Ammon's horn (tissue), 1 donor: ENCODE measurements around the gene CIB1.
"Not testable (repeated sequence)": the region's sequence is repeated elsewhere in the genome, so short reads cannot be mapped to it uniquely, and the experiment has no call there.

Experiments
- DNase-seq: peaks from one replicate; pipeline ENCODE4 v3.0.0-alpha.2; 2016; ENCODE audit warnings: low spot score

Gene CIB1

DNA sequence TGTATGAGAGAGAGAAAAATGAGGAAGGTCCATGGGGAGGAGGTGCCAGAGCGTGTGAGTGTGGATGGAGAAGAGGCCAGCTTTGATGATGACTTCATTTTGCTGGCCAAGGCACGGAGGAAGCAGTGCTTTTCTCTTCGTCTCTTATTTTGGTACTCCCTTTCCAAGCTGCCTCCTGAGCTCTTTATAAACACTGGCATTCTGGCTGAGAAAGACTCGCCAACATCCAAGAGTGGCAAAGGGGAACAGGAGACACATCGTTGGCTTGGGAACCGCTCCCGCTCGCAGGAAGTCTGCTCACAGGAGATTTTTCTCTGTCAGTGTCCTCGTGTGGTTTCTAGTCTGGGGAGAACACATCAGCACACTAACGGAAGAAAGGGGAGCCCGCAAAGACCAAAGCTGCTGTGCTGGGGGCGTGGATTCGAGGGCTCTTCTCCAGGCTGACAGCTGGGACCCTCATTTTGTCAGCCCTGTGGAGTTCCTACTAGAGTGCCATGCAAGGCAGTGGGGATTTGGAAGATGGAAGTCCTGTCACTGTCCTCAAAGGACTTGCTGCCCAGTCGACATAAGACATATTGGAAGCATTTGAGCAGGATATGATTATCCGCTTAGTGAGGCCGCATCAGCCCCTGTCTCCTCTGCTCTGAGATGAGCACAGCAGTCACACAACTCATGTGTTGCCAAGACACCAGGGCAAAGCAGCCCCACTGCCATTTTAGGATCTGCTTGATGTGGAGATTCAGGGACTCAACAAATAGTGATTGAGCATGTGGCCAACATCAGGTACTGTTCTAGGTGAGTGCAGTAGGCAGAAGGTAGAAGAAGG, 40.6 kb downstream of the CIB1 start:
- DNase-seq = peak; percentile 78

DNA sequence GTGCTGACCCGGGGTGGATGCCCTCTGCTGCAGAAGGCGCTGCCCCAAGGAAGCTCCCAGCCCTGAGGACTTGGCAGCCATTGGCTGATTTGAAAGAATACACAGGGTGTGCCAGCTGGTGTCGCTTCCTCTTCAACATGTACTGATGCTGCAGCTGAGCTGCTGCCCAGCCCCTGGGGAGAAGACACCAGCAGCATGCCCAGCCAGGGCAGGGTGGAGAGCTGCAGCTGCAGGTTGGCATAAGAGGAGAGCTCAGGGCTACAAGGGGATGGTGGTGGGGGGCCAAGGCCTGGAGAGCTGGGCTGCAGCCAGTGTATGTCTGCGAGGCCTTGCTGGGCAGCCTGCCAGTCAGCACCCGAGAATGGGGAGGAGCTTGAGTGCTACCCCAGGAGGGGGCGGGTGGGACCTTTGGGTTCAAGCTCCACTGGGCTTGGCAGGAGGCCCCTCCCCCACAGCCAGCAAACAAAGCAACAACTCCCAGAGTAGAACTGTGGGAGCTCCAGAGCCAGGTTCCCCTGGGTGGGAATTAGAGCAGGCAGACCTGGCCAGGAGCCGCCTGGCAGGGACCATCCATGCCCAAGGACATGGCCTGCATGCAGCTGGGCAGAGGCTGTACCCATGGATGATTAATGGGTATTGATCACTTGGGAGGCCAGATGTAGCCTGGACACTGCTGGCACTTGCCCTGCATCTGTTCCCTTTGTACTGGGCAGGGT, 41.8 kb downstream of the CIB1 start:
- DNase-seq = peak; percentile 94

DNA sequence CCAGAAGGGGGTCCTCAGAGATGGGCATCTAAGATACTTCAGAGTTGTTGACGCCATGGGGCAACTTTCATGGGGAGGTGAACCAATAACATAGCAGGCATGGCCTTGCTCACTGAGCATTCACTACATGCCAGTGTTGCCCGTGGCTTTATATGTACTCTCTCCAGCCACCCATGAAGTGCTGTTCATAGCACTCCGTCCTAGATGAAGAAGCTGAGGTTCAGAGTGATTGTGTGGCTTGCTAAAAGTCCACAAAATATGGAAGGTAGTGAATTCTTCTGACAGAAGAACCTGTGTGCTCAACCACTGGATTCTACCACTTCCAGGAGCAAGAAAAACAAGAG, 42.4 kb downstream of the CIB1 start:
- no peak for DNase-seq

DNA sequence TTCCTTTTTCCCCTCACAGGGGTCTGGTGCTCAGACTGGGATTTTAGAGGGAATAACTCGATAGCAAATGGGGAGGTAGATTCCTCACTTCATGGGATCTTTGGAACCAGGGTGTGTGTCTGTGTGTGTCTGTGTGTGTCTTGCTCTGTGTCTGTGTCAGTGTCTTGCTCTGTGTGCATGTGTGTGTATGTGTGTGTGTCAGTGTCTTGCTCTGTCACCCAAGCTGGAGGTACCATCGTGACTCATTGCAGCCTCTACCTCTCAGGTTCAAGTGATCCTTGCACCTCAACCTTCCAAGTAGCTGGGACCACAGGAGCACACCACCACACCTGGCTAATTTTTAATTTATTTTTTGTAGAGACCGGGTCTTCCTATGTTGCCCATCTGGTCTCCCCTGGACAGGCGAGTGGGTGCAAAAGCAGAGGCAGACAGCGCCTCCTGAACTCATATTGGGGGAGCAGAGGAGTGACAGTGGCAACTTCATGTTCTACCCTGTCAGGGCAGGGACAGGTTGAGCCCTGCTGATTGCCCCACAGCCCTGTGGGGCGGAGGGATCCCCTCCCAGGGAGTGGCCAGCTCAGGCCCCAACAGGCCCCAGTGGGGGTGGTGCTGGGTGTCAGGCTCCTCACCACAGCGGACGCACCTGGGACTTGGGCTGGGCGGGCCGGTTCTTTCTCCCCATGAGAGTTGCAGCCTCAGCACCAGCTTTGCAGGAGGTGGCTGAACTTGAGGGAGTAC, 43.0 kb downstream of the CIB1 start:
- no peak for DNase-seq

DNA sequence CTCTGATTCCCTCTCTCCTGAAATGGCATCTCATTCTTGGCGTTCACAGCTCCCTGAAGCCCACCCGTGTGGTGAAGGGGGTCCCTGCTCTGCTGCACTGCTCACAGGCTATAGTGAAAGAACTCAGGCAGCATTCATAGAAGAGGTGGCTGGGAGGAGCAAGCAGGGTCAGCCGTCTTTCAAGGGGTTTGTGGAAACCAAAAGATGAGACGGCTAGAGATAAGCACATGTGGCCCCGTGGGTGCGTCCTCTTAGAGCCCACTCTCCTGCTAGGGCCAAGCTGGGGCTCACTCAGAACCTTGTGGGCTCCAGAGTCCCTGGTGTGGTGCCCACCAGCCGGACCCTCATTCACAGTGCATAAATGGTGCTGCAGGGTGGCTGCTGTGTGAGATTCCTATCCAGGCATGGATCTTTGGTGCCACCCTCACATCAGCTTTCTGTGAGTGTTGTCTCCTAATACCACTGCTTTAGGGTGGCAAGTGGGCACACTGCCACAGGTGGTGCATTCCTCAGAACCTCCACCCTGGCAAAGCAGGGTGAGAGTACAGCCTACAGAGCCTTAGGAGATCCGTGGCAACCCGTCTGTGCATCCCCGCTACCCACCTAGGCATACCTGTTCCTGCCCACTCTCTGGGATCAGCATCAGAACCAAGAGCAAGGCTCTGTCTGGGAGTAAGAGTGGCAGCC, 43.8 kb downstream of the CIB1 start:
- DNase-seq = no peak

DNA sequence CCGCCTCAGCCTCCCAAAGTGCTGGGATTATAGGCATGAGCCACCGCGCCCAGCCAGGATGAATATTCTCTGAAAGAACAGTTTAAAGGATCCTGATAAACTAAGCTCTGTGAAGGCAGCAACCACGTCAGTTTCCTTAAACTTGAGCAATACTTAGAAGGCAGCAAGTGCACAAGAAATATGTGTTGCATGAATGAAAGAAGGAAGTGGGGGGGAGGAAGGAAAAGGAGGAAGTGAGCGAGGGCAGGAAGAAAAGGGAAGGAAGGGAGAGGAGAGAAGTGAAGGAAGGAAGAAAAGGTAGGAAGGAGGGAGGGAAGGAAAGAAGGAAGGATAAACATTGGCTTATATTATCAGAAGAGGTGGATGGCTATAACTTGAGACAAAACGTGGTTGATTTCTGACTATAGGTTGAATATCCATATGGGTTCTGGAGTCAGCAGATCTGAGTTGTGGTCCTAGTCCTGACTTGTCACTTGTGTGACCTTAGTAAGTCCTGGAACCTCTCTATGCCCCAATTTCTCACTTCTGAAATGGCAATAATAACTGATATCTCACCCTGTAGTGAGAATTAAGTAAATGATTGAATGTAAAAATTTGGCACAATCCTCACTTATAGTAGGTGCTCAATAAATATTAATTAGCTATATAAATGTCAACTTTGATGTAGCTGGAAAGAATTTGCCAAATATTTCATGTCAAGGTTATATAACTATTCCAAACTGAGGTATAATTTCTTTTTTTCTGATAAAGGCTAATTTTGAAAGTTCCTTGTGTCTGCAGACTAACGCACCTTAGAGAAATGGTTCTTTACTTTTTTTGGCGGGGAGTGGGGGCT, 44.6 kb downstream of the CIB1 start:
- DNase-seq = no peak

DNA sequence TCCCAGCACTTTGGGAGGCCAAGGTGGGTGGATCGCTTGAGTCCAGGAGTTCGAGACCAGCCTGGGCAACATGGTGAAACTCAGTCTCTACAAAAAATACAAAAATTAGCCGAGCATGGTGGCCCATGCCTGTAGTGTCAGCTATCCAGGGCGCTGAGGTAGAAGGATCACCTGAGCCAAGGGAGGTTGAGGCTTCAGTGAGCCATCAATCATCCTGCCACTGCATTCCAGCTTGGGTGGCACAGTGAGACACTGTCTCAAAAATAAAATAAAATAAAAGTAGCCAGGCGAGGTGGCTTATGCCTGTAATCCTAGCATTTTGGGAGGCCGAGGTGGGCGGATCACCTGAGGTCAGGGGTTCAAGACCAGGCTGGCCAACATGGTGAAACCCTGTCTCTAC, 45.7 kb downstream of the CIB1 start:
- not testable (repeated sequence) for DNase-seq

DNA sequence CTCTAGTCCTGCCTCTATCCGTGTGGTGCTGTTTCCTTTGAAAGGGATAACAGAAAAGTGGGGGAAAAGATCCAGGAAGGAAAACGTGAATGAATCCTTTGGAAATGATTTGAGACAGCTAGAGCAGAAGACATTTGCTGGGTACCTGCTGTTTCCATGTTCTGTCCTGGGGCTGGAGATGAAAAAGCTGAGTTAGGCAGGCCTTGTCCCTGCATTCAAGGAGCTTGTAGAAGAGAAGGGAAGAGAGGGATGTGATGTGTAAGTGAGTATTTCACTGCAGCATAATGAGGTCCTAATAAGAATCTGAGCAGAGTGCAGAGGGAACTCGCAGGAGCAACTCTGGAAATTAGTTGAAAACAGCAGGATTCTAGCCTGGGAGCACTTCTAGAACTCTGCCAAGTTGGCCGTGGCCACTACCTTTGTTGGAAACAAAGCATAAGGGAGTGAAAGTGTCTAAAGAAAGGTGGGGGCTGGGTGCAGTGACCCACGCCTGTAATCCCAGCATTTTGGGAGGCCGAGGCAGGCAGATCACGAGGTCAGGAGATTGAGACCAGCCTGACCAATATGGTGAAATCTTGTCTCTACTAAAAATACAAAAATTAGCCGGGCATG, 46.4 kb downstream of the CIB1 start:
- no peak for DNase-seq

DNA sequence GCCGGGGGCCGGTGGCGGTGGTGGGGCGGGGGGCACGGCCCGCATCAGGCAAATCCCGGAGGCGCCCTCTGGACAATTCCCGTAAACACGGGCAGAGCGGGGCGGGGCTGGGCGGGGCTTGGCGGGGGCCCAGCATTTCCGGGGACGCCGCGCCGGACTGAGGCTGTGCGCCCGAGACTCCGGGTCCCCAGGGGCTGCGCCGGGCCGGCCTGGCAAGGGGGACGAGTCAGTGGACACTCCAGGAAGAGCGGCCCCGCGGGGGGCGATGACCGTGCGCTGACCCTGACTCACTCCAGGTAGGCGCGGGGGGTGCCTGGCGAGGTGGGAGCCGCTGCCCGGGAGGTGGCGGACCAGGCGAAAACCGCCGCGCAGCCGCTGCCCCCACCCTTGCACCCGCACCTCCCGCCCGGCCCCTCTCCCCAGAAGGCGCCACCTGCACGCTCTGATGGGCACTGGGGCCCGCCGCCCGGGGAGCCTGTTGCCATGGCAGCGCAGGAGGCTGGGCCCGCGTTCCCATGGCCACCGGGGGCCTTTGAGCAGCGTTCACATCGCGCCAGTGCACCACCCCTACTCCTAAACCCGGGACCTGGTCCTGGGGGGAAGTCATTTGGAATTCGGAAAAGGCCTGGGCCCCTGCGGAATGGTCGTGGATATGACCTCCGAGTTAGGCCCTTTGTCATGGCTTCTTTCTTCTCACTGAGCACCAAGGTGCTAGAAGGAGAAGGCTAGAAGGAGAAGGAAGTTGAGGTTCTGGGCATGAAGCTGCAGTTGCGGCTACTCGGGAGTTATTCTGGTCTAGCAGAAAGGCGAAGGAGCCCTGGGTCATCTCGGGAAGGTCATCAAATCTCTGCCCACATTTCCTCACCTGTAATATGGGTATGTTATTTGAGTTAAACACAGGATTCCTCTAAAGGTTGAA, 48.7 kb downstream of the CIB1 start:
- DNase-seq = peak; percentile 83

DNA sequence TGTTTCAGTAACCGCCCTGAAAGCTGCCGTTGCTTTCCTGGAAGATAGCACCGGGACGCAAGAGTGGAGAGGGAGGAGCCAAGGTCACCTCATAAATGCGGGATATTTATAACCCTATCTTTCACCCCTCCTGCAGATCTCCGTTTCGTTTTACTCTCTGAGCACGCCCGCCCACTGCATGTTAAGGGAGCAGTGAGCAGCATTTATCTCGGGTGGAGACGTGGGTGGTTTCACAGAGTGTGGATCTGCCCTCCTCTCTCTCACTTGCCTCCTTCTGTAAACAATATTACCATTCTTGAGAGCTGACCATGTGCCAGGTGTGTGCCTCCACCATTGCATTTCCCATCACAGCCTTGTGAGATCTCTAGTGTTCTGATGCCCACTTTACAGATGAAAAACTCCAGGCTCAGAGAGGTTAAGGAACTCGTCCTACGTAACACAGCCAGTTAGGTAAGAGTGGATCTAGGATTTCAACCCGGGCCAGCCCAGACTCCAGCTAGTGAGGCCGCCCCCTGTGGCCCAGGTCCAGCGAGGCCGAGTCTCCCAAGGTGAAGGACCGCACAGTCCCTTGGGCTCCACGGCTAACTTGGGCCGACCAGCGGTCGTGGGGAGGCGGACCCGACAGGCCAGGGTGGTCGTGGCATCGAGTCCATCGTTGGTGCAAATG, 49.5 kb downstream of the CIB1 start:
- DNase-seq = peak; percentile 54

DNA sequence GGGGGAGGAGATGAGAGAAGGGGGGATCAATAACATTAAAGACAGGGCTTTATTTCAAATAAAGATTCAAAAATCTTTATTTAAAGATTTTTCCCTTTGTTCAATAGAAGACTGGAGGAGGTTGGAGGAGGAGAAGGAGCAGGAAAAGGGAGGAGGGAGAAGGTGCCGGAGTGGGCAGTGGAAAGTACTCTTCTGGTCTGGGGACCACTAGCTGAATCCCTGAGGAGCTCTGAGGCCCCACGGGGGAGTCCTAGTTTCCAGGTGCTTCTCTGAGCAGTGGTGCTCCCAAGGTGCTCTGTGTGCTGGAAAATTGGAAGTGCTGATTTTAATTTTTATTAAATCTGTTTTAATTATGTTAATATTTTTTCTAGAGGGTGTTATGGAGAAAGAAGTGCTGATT, 52.0 kb downstream of the CIB1 start:
- no peak for DNase-seq
